GM12874 (cell line): ENCODE data around the gene CXCL13.

Source experiments
- CTCF ChIP-seq: IDR thresholded peaks from 2 replicates; pipeline ENCODE4 v1.5.1; 2011; ENCODE audit warnings: low read depth, mild to moderate bottlenecking, control low read depth, low read length, moderate library complexity; ENCODE audit not compliant: insufficient read depth

The CXCL13 gene

GRCh38 chr4:77629885-77630284, 24.3 kb downstream of the CXCL13 start:
- no peak for TF ChIP-seq CTCF

- no peak for TF ChIP-seq CTCF
Observed at GRCh38 chr4:77631276-77631675, 25.7 kb downstream of the CXCL13 start.

- no peak for TF ChIP-seq CTCF
Observed at GRCh38 chr4:77634132-77634785, 28.6 kb downstream of the CXCL13 start.

GRCh38 chr4:77635246-77635645, 29.6 kb downstream of the CXCL13 start:
- TF ChIP-seq CTCF: no peak

GRCh38 chr4:77635876-77636275, 30.3 kb downstream of the CXCL13 start:
- no peak for TF ChIP-seq CTCF

- no peak for TF ChIP-seq CTCF
Observed at GRCh38 chr4:77636902-77637301, 31.3 kb downstream of the CXCL13 start.

- TF ChIP-seq CTCF: no peak
Observed at GRCh38 chr4:77650787-77651186, 45.2 kb downstream of the CXCL13 start.

GRCh38 chr4:77651820-77652219, 46.2 kb downstream of the CXCL13 start:
- TF ChIP-seq CTCF: no peak
